Spleen (tissue), 11 donors: ENCODE data around the gene PDGFRA. TPM values are rescaled to one million over a fixed set of nuclear protein-coding genes. Genes with fewer than 3 reads are reported as not detected.

ENCODE experiments used
- DNase-seq: peaks from one replicate; pipeline ENCODE4 v3.0.0-alpha.2; 2020
- H3K27ac ChIP-seq, 8 donors: fragments of 200-600 bp; sonication (generic) in 7 of 8; 1 replicate in 4 of 8; 2 replicates in 4 of 8; pipeline versions ENCODE4 v1.5.0 to v1.8.0; 2016 to 2021; ENCODE audit warnings: inconsistent platforms in 4 of 8, mild to moderate bottlenecking in 4 of 8, moderate library complexity in 1 of 8
- H3K27me3 ChIP-seq, 7 donors: fragments of 200-600 bp; sonication (generic) in 6 of 7; replicated peaks in 1 of 7; 1 replicate in 4 of 7; 2 replicates in 3 of 7; pipeline versions ENCODE4 v1.5.0 to v1.8.0; 2016 to 2021; ENCODE audit warnings: inconsistent platforms in 3 of 7, mild to moderate bottlenecking in 1 of 7
- H3K36me3 ChIP-seq, 6 donors: fragments of 200-600 bp; sonication (generic) in 5 of 6; 1 replicate in 4 of 6; 2 replicates in 2 of 6; pipeline versions ENCODE4 v1.5.0 to v1.8.0; 2016 to 2021; ENCODE audit warnings: inconsistent platforms in 2 of 6
- H3K4me1 ChIP-seq, 6 donors: fragments of 200-600 bp; sonication (generic) in 5 of 6; 1 replicate in 3 of 6; 2 replicates in 3 of 6; pipeline versions ENCODE4 v1.5.0 to v1.8.0; 2016 to 2021; ENCODE audit warnings: inconsistent platforms in 3 of 6
- H3K4me3 ChIP-seq, 8 donors: fragments of 200-600 bp; sonication (generic) in 7 of 8; 1 replicate in 4 of 8; 2 replicates in 4 of 8; pipeline versions ENCODE4 v1.5.0 to v1.8.0; 2016 to 2021; ENCODE audit warnings: inconsistent platforms in 4 of 8, mild to moderate bottlenecking in 4 of 8, moderate library complexity in 2 of 8
- H3K9me3 ChIP-seq, 8 donors: fragments of 200-600 bp; sonication (generic) in 7 of 8; 1 replicate in 4 of 8; 2 replicates in 4 of 8; pipeline versions ENCODE4 v1.5.0 to v1.8.0; 2016 to 2021; ENCODE audit warnings: inconsistent platforms in 4 of 8
- POLR2A ChIP-seq, 3 donors: fragments of 450-650 bp; IDR thresholded peaks; one replicate each; pipeline ENCODE4 v1.5.1; 2017; ENCODE audit warnings: antibody characterized with exemption in 3 of 3, mild to moderate bottlenecking in 1 of 3
- POLR2AphosphoS5 ChIP-seq, 3 donors: sonication (generic); formaldehyde crosslinking; IDR thresholded peaks; one replicate each; pipeline ENCODE4 v1.5.1; 2017; ENCODE audit warnings: antibody characterized with exemption in 3 of 3
- WGBS, 5 donors: extraction: QIAGEN DNeasy Blood & Tissue Kit in 3 of 5; methylation state at CpG; one replicate each; pipeline versions ENCODE4 v1.1.5 to v1.1.7; 2013 to 2018; 5-methylcytosine and 5-hydroxymethylcytosine counted together
- intact Hi-C: fragments of 100-400 bp; cut with DNase I; formaldehyde crosslinking; loops from one replicate; pipeline ENCODE4 v1.15.0; 2023; ENCODE audit warnings: low total_unique reads
- polyA plus RNA-seq, 3 donors: library from polyadenylated mRNA; stranded (reverse); fragments of 200-250 nt; gene quantifications; one replicate each; pipeline ENCODE4 v1.2.1, GENCODE V29; 2013
- total RNA-seq, 7 donors: library from RNA; depleted of rRNA in 3 of 7; stranded (reverse); fragments of >200 nt in 3 of 7; fragmentation: NEBNext Ultra II Directional in 4 of 7; extraction: Animal tissue kit (Norgen Biotek cat#: 25700) in 4 of 7; gene quantifications; one replicate each; pipeline versions ENCODE4 v1.1.0 to v1.2.1, GENCODE V29; 2016 to 2021
- TF ChIP-seq, protein P1 (sequence below), 11 experiments: fragments of 200-600 bp in 7 of 11; fragments of 450-650 bp in 4 of 11; sonication (generic) in 4 of 11; IDR thresholded peaks in 8 of 11; conservative IDR thresholded peaks in 3 of 11; 1 replicate in 7 of 11; 2 replicates in 4 of 11; pipeline versions ENCODE4 v1.4.0 to v1.8.0; 2016 to 2021; ENCODE audit warnings: antibody characterized with exemption in 11 of 11, inconsistent platforms in 4 of 11, mild to moderate bottlenecking in 1 of 11
- donor health status: healthy with polysubstance abuse.
- donor health status: DM: no; HTN: no; CAD: no; lungs with moderate emphysema.
- donor health status: DM: no; HTN: no; CAD: no.
- donor health status: Bipolar disorder and iron deficiency.
- donor health status: healthy.
- donor health status: DM: no; HTN: no; CAD: no.
- donor health status: DM: yes; HTN: yes; CAD: no.

Gene PDGFRA
- total and polyA plus RNA-seq, 10 donors: 11.1 to 399 (median 172) TPM

DNA sequence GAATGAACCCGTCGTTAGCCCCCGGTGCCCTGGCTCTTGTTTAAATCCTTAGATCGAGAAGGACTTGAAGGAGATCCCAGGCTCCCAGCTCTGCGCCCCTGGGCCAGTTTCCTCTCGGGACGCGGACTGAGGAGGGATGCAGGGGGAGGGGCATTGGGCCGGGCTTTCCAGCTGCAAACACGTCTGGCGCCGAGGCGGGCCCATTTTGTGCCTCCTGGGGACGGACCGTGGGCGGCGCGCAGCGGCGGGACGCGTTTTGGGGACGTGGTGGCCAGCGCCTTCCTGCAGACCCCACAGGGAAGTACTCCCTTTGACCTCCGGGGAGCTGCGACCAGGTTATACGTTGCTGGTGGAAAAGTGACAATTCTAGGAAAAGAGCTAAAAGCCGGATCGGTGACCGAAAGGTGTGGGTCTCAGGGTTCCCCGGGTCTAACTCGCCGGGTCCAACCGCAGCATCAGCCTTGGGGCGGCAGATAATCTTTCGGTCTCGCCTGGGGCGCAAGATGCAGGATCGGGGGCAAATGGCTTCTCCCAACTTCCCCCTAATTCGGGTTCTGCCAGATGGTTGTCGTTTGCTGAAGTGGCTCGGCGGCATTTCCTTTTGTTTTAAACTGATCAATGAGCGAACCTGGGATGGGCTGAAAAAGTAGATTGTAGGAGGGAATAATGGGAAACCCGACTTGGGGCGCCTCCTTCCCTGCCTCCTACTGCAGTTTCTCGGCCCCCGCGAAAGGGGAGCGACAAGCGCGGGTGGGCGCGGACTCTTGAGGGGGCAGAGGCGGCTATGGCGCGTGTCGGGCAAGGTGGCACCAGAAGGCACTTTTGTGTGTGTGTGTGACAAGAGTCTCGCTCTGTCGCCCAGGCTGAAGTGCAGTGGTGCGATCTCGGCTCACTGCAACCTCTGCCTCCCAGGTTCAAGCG is 2.9 kb downstream of the PDGFRA start:
- Histone ChIP-seq H3K36me3 (no peaks in the 10 kb centered on the region), H3K9me3 (no peaks in the 10 kb centered on the region), H3K27ac (peak overlapping the region in 7 of 8 donors; percentile 58 to 80 (median 66)), H3K27me3 (peaks cover 3 to 92% (median 67%) of the 10 kb centered on the region in 7 donors), H3K4me1 (peaks cover 27 to 76% (median 60%) of the 10 kb centered on the region in 6 donors), H3K4me3 (peak overlapping the region; percentile 45 to 81 (median 54))
- TF ChIP-seq, protein P1, sequence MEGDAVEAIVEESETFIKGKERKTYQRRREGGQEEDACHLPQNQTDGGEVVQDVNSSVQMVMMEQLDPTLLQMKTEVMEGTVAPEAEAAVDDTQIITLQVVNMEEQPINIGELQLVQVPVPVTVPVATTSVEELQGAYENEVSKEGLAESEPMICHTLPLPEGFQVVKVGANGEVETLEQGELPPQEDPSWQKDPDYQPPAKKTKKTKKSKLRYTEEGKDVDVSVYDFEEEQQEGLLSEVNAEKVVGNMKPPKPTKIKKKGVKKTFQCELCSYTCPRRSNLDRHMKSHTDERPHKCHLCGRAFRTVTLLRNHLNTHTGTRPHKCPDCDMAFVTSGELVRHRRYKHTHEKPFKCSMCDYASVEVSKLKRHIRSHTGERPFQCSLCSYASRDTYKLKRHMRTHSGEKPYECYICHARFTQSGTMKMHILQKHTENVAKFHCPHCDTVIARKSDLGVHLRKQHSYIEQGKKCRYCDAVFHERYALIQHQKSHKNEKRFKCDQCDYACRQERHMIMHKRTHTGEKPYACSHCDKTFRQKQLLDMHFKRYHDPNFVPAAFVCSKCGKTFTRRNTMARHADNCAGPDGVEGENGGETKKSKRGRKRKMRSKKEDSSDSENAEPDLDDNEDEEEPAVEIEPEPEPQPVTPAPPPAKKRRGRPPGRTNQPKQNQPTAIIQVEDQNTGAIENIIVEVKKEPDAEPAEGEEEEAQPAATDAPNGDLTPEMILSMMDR (IDR thresholded peaks at IDR 0.05 in 8 of 11, conservative IDR thresholded peaks at IDR 0.05 in 3 of 11): no peak
- no peak for TF ChIP-seq POLR2A (IDR thresholded peaks at IDR 0.05)
- peak in 2 of 3 donors; percentile 43 to 48 for TF ChIP-seq POLR2AphosphoS5 (IDR thresholded peaks at IDR 0.05)
- no peak for DNase-seq
- 3 to 8% (median 4%) methylated on average over 46 to 63 of the region's 63 CpGs for WGBS, 5 donors
- intact Hi-C loops: loop anchor here (5.0 kb wide), 1 partner anchor 1035 kb away; no protein-coding TSS in a partner anchor

DNA sequence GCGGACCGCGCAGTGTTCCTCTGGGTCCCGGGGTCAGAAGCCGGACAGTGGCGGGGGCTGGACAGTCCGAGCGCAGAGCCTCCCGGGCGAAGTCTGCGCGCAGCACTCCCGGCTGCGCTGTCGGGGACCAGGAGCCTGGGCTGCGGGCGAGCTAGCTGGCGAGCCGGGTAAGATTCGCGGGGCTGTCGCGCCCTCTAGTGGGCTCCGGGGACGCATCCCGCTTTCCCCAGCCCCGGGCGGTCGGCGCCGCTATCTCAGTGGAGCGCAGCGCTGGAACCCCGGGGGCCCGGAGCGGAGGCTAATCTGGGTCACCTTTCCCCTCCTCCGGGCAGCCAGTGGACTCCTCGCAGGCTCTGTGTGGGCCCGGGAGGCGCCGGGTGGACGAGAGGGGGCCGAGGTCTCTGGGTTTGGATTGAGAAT is 4.2 kb downstream of the PDGFRA start:
- Histone ChIP-seq H3K9me3 (no peaks in the 10 kb centered on the region), H3K27me3 (peaks cover 0 to 80% (median 54%) of the 10 kb centered on the region in 7 donors), H3K4me1 (peaks cover 21 to 63% (median 48%) of the 10 kb centered on the region in 6 donors), H3K4me3 (peak overlapping the region; percentile 45 to 81 (median 54)), H3K36me3 (no peaks in the 10 kb centered on the region), H3K27ac (peak overlapping the region in 7 of 8 donors; percentile 41 to 80 (median 66))
- 0 to 7% (median 0%) methylated on average over 3 to 43 of the region's 43 CpGs for WGBS, 5 donors
- intact Hi-C loops: loop anchor here (5.0 kb wide), 1 partner anchor 1036 kb away; no protein-coding TSS in a partner anchor
- DNase-seq: peak; percentile 94
- peak in 2 of 3 donors; percentile 8 to 53 for TF ChIP-seq POLR2AphosphoS5 (IDR thresholded peaks at IDR 0.05)
- TF ChIP-seq POLR2A (IDR thresholded peaks at IDR 0.05): no peak
- TF ChIP-seq, protein P1 (IDR thresholded peaks at IDR 0.05 in 8 of 11, conservative IDR thresholded peaks at IDR 0.05 in 3 of 11): peak; percentile 48 to 91 (median 77)

- Histone ChIP-seq H3K36me3 (no peaks in the 10 kb centered on the region), H3K27ac (peak overlapping the region in 6 of 8 donors; percentile 60 to 80 (median 69)), H3K4me3 (peak overlapping the region; percentile 45 to 81 (median 54)), H3K4me1 (peaks cover 21 to 57% (median 45%) of the 10 kb centered on the region in 6 donors), H3K9me3 (no peaks in the 10 kb centered on the region), H3K27me3 (peaks cover 0 to 74% (median 48%) of the 10 kb centered on the region in 7 donors)
- 1 to 2% (median 1%) methylated on average over 35 to 67 of the region's 67 CpGs for WGBS, 5 donors
- TF ChIP-seq, protein P1 (IDR thresholded peaks at IDR 0.05 in 8 of 11, conservative IDR thresholded peaks at IDR 0.05 in 3 of 11): peak; percentile 90 to 97 (median 94)
- TF ChIP-seq POLR2AphosphoS5 (IDR thresholded peaks at IDR 0.05): peak in 2 of 3 donors; percentile 36 to 49
- TF ChIP-seq POLR2A (IDR thresholded peaks at IDR 0.05): no peak
- DNase-seq: peak; percentile 92
- intact Hi-C loops: loop anchor here (5.0 kb wide), 1 partner anchor 1037 kb away; no protein-coding TSS in a partner anchor
Measured at GRCh38 chr4:54233697-54234496, 4.8 kb downstream of the PDGFRA start.
